ENCODE measurements around the gene TGM2.

TGM2 gene

GRCh38 chr20:38141889-38142494 lies 23.1 kb downstream of the TGM2 start:
- no peak for DNase-seq

DNA sequence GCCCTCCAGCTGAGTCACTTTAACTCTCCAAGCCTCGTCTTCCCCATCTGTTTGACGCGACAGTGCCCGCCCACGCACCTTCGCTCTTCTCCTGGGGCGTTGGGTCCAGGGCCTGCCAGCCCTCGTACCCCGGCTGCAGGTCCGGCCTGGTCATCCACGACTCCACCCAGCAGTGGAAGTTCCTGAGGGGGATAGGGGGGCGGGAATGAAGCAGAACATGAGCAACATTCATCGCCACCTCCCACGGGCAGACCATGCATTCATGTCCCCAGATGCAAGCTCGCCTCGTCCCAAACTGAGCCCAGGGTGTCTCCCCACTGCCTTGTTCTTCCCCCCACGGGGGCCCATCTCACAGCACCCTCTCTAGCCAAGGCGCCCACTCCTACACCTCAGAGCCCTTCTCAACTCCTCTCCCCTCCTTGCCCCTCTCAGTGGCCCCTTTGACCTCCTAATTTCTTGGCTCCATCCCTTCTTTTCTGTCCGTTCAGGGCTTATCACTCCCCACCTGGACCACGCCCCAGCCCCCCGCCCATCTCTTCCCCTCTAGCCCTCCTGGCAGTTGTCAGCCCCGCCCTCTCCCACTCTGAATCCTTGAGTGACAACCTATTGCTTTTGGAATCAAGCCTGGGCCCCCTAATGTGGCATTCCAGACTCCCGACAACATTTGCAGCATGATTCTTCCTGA lies 23.7 kb downstream of the TGM2 start:
- no peak for DNase-seq

GRCh38 chr20:38139977-38140753 lies 24.9 kb downstream of the TGM2 start:
- DNase-seq = no peak

GRCh38 chr20:38139156-38139912 lies 25.7 kb downstream of the TGM2 start:
- no peak for DNase-seq

DNA sequence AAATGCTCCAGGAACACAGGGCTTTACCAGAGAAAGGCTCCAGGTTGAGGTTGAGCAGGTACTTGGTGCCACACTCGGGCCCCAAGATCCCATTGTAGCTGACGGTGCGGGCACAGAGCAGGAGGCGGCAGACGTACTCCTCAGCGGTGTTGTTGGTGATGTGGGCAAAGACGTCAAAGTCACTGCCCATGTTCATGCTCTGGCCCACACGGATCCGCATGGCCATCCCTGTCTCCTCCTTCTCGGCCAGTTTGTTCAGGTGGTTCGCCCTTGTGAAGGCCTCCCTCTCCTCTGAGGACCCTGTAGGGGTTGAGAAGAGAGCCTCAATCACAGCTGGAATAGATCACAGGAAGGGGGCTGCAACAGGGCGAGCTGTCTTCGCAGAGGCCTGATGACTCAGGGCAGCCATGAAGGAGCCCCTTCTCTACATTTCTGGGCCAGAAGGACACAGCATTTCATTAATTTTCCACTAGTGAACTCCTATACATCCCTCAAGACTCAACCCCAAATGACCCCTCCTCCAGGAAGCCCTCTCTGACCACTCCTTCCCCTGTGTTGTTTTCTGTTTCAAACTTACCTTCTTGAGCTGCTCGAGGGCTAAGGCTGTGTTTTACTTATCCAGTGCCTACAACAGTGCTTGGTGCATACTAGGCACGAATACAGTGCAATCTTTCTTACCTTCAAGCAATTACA lies 26.8 kb downstream of the TGM2 start:
- DNase-seq = no peak

DNA sequence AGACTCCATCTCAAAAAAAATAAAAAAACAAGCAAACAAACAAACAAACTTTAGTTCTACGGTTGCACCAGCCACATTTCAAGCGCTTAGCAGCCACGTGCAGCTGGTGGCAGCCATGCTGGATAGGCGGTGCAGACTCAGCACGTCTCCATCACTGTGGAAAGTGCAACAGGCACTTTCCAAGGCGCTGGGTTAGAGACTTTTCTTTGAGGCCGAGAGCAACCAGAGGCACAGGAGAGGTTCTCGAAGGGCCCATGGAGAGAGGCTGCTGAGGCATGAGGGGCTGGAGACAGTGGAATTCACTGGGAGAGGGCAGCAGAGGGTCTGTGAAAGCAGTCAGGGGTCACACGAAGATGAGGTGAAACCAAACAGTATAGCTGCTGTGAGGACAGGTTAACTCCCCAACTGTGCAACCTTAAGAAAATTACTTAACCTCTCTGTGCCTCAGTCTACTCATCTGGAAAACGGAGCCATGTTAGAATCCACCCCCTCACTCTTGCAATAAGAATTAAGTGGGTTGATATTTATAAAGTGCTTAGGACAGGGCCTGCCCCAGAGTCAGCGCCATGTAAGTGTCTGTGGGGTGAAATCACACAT lies 27.5 kb downstream of the TGM2 start:
- DNase-seq = no peak

DNA sequence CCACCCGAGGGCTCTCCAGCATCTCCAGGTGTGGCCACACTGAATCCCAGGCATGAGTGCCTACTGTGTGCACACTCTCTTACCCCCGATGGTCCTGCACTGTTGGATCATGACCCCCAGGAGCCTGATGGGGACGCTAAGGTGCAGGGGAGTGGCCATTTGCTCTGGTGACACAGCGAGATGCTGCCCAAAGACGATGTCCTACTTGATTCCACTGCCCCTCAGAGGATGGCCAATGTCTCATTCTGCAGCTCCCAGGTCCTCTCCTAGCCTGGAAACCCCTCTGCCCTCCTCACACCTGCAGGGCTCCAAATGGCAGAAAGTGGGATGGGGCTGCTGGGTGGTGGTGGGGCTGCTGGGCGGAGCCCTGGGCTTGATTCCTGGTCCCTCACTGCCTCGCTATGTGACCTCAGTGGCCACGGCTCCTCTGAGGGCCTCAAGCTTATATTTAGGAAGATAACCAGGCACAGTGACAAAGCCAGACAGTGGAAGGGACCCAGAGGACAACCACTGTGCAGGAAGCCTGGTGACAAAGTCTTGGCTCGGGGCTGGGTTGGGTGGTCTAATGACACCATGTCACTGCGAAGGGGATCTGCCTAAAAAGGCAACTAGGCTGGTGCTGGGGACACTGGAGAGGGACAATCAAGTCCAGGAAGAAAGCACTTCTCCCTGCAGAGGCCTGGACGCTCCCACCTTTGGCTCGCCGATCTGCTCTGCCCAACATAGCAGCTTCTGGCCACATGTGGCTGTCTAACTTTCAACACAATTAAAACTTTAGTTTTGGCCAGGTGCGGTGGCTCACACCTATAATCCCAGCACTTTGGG lies 28.4 kb downstream of the TGM2 start:
- no peak for DNase-seq

DNA sequence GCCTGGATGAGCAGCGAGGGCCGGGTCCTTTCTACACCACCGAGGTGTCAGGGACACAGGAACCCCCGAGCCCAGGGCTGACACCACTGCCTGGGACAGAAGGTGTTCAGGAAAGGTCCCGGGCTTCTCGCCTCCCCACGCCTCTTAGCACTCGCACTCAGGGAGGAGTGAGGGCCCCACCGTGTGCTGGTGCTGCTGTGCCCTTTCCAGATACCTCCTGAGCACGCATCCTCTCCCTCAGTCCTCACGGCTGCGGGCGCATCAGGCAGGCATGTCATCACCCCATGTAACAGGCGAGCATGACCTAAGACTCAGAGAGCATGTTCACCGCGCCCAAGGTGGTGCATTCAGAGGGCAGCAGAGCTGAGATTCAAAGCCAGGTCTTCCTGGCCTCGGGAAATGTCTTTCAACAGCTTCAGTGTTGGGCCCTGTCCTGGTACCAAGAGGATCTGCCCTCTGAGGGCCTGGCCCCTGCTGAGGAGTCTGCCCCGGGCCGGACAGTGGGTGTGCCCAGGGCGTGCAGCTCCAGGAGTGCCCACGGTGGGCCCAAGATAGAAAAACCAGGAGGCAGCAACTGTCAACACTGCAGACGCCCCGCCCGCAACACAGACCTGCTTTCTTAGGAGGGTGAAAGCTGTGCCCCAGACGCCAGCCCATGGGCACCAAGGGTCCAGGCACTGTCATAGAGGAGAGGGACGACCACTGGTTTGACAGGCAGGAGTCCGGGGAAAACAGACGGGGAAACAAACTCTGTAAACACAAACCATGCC lies 29.2 kb downstream of the TGM2 start:
- DNase-seq = no peak

GRCh38 chr20:38135271-38135650 lies 29.8 kb downstream of the TGM2 start:
- DNase-seq = no peak

DNA sequence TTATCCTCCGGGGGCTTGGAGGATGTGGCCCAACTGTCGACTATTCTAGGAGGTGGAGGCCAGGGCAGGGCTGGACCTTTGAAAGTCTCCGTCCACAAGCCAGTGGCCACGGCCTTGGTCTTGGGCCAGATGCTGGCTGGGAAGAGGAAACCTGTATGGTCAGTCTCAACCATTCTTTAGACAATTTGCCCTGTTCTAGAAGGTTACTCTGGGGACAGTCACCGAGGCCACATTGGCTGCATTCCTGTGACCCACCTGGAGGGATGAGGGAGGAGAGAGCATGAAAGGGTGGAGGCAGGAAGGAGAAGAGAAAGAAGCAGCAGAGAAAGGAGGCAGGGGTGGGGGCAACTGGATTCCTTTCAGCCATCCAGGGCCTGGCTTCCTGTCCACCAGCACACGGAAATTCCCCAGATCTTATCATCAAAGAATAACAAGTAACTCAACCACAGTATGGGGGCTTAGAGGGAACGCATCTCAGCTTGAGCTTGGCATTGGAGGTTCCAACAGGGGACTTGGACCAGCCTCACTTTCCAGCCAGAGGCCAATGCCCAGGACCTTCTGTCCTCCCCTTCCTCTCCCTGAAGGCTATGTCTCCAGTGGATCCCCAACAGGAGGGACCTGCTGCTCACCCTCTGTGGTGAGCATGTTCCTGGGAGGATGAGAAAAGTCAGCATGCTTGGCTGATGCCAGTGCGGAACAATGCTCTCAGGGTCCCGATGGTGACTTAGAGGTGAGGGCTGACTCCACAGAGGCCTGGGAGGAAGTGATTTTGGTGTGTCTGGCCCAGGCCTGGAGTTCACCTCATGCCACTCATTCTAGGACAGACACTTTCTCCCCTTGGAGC lies 30.4 kb downstream of the TGM2 start:
- DNase-seq = no peak

- DNase-seq = no peak
Observed at GRCh38 chr20:38133680-38134426, 31.2 kb downstream of the TGM2 start.

DNA sequence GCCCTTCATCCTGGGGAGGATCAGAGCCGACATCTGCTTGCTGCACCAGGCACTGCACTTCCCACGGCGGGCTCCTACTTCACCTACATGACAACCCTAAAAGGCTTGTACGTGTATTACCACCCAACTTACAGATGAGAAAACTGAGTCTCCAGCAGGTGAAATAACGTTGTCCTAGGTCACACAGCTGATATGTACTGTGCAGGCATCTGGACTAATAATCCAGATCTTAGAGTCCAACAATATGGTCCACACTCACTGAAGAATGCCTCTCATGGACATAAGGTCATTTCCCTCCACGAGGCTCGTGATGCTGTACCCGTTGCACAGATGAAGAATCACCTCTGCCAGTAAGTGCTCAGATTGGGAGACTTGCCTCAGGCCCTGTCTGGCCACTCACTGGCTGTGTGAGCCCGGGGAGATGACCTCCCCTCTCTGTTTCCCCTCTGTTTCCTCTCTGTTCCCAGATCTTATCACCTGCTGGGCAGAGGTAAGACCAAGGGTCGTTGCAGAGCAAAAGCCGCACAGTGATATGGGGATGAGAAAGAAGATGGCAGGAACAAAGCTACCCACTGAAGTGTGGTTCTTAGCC lies 32.1 kb downstream of the TGM2 start:
- DNase-seq = no peak

DNA sequence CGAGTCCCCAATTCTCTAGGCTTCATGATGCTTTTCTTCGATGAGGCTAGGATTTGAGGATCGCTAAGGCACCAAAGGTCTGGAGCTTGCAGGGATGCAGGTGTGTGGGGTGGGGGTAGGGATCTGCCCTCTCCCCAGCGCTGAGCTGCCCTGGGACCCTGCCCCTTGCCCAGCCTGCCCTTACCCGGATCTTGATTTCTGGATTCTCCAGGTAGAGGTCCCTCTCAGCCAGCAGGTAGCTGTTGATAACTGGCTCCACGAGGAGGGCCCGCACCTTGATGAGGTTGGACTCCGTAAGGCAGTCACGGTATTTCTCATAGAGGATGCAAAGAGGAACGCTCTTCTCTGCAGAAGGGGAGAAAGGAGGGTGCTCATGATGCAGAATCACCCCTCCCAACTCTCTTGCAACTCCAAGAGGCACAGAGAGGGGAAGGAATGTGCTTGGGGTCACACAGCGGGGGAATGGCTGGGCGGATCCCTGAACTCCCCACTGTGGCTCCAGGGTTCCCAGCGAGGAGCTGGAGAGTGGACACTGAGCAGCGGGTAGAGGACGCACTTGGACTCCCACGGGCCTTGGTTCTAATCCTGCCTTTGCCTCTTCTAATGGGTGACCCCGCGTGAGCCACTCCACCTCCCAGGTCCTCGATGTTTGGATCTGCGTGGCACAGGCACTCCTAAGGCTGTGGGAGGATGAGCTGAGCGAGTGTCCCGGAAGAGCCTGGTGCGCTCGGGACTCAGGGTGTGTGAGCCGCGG lies 32.7 kb downstream of the TGM2 start:
- DNase-seq = no peak

DNA sequence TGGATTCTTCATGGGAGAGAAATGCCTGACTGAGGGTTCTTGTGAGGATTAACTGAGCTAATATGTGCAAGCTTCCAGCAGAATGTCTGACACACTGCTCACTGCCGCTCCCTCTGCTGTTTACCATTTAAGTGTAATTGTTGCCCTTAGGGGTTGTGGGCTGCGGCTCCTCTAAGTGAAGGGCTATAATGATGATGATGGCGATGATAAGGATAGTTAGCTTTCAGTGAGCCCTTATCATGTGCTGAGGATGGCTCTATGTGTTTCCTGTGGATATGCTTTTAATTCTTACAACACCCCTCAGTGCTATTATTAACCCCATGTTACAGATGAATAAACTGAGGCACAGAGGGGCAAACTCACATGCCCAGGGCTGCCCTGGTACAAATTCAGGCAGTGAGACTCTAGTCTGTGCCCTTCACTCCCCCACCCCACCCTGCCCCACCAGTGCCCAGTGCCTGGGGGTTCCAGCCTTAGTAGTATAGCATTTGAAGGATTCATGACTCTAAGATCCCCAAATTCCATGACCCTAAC lies 33.4 kb downstream of the TGM2 start:
- peak; percentile 18 for DNase-seq

- DNase-seq = no peak
Observed at GRCh38 chr20:38130687-38131587, 34.1 kb downstream of the TGM2 start.

DNA sequence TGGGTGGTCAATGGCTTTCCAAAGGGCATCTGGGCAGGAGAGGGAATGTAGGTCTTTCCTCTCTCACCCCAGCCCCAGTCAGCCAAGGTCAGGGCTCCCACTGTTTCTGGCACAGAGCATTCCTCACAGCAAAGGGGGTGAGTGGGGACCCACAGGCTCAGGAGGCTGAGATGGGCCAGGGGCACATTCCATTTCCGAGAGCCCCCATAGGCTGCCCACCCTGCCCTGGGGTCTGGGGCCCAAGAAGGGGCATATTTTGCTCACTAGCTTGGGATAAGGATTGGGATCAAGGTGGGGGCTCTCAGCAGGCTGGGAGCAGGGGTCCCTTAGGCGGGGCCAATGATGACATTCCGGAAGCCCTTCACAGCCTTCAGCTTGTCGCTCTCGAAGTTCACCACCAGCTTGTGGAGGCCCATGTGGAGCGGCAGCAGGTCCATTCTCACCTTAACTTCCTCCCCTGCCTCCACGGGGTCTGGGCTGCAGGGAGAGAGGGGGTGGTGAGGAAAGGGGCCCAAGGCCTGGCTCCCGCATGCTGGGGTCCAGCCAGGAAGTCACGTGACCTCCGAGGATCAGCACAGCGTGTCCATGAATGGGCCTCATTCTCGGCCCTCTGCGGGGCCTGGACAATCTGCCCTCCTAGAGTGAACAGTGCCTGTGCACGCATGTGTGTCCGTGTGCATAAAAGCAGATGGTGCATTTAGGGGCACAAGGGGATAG lies 35.0 kb downstream of the TGM2 start:
- DNase-seq = no peak
